ENCODE results near the gene PTPRE. TPM values are rescaled to one million over a fixed set of nuclear protein-coding genes. Genes with fewer than 3 reads are reported as not detected.

Gene PTPRE
- total RNA-seq, 1 donor from 2014 or later = 13.8 TPM

DNA sequence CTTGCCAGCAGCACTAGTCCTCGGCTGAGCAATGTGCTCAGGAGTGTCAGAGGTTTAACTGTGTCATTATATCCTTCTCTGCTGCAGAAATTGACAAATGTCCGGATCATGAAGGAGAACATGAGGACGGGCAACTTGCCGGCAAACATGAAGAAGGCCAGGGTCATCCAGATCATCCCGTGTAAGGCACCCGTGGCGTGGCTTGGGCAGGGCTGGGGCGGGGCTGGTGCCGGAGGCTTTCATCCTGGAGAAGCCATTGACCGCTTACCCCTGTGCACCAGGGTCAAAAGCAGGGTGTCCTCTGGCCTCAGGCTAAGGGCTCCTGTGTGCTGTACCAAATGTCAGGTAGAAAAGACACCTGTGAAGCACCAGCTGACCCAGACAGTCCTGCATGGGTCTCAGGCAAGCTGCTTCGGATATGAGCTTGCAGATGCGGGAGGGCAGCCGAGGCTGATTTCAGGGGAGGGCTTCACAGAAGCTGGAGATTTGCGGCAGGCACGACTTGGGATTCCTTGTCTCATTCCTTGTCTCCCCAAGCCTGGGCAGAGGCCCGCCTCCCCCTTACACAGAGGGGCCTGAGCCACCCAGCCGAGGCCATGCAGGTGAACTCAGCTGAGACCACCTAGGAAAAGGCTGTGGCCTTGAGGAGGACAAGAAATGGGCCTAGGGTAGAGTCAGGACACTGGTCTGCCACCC, 164.0 kb downstream of the PTPRE start:
- Histone ChIP-seq H3K27me3 (ENCODE audit: low read depth) (no peaks in the 10 kb centered on the region), H3K27ac (replicated peaks) (no peak overlapping the region), H3K36me3 (peaks cover 84% of the 10 kb centered on the region), H3K4me3 (no peak overlapping the region), H3K4me1 (peaks cover 8% of the 10 kb centered on the region), H3K9me3 (replicated peaks) (no peaks in the 10 kb centered on the region)
- intact Hi-C loops (cut with micrococcal nuclease) = no loop called here
- no peak for DNase-seq
- TF ChIP-seq, protein P1, sequence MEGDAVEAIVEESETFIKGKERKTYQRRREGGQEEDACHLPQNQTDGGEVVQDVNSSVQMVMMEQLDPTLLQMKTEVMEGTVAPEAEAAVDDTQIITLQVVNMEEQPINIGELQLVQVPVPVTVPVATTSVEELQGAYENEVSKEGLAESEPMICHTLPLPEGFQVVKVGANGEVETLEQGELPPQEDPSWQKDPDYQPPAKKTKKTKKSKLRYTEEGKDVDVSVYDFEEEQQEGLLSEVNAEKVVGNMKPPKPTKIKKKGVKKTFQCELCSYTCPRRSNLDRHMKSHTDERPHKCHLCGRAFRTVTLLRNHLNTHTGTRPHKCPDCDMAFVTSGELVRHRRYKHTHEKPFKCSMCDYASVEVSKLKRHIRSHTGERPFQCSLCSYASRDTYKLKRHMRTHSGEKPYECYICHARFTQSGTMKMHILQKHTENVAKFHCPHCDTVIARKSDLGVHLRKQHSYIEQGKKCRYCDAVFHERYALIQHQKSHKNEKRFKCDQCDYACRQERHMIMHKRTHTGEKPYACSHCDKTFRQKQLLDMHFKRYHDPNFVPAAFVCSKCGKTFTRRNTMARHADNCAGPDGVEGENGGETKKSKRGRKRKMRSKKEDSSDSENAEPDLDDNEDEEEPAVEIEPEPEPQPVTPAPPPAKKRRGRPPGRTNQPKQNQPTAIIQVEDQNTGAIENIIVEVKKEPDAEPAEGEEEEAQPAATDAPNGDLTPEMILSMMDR (IDR thresholded peaks at IDR 0.05; ENCODE audit: borderline replicate concordance) = no peak

DNA sequence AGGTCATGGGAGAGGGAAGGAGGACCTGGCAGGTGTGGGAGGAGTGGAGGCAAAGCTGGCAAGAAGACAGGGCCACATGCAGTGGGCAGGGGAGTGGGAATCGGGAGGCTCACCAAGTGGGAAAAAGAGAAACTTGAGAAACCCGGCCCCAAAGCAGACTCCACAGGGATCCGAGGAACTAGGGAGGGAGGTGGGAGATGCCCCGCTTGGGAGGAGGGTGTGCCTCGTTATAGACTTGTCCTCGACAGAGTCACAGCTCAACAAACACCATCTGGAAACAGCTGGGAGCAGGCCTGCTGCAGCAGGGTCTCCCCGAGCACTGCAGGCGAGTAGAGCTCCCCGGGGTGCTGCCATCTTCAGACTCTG, 164.5 kb downstream of the PTPRE start:
- no peak overlapping the region for H3K4me3 ChIP-seq
- H3K4me1 ChIP-seq = peaks cover 8% of the 10 kb centered on the region
- H3K27ac ChIP-seq (replicated peaks) = no peak overlapping the region
- H3K27me3 ChIP-seq (ENCODE audit: low read depth) = no peaks in the 10 kb centered on the region
- DNase-seq = no peak
- TF ChIP-seq, protein P1 (IDR thresholded peaks at IDR 0.05; ENCODE audit: borderline replicate concordance) = no peak
- no peaks in the 10 kb centered on the region for H3K9me3 ChIP-seq (replicated peaks)
- intact Hi-C loops (cut with micrococcal nuclease) = no loop called here
- peaks cover 84% of the 10 kb centered on the region for H3K36me3 ChIP-seq

DNA sequence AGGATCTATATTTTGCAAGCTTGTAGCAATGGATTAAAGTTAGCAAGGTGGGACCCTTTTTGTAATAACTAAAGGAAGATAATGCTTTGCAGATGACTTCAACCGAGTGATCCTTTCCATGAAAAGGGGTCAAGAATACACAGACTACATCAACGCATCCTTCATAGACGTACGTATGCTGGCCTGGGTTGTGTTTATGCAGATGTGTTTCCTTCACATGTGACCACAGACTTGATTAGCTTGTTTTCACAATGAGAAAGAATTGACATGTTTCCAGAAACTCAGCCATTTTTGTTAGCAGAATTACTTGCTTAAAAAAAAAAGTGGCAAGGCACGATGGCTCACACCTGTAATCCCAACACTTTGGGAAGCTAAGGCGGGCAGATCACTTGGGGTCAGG, 165.1 kb downstream of the PTPRE start:
- no peak for DNase-seq
- TF ChIP-seq, protein P1 (IDR thresholded peaks at IDR 0.05; ENCODE audit: borderline replicate concordance) = no peak
- Histone ChIP-seq H3K9me3 (replicated peaks) (no peaks in the 10 kb centered on the region), H3K4me1 (peaks cover 8% of the 10 kb centered on the region), H3K27me3 (ENCODE audit: low read depth) (no peaks in the 10 kb centered on the region), H3K4me3 (no peak overlapping the region), H3K27ac (replicated peaks) (no peak overlapping the region), H3K36me3 (peaks cover 88% of the 10 kb centered on the region)
- intact Hi-C loops (cut with micrococcal nuclease) = no loop called here

DNA sequence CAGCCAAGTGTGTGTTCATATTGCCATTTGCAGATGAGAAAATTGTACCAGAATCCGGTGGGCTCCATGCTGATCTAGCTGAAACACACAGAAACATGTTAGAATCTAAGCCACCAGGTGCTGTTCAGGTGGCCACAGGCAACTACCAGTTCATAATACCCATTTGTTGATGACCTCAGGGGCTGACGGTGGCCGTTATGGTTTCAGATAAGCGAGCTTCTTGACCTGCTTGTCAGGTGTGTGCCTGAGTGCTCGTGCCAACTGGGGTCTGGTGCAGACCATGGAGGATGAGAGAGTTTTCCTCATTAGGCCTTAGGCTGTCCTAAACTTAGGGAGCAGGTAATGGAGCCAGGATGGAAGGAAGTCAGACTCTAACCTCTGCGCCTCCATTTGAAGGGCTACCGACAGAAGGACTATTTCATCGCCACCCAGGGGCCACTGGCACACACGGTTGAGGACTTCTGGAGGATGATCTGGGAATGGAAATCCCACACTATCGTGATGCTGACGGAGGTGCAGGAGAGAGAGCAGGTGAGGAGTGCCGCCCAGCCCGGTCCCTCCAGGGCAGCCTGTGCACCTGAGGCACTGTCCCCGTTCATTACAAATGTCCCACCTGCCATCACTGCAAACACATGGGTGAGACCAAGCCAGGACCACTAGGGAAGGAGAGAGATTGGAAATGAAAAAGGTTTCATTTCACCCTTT, 166.2 kb downstream of the PTPRE start:
- H3K27me3 ChIP-seq (ENCODE audit: low read depth) = no peaks in the 10 kb centered on the region
- H3K27ac ChIP-seq (replicated peaks) = no peak overlapping the region
- H3K4me1 ChIP-seq = peaks cover 8% of the 10 kb centered on the region
- no peaks in the 10 kb centered on the region for H3K9me3 ChIP-seq (replicated peaks)
- peaks cover 89% of the 10 kb centered on the region for H3K36me3 ChIP-seq
- H3K4me3 ChIP-seq = no peak overlapping the region
- intact Hi-C loops (cut with micrococcal nuclease) = no loop called here
- no peak for DNase-seq
- TF ChIP-seq, protein P1 (IDR thresholded peaks at IDR 0.05; ENCODE audit: borderline replicate concordance) = no peak

DNA sequence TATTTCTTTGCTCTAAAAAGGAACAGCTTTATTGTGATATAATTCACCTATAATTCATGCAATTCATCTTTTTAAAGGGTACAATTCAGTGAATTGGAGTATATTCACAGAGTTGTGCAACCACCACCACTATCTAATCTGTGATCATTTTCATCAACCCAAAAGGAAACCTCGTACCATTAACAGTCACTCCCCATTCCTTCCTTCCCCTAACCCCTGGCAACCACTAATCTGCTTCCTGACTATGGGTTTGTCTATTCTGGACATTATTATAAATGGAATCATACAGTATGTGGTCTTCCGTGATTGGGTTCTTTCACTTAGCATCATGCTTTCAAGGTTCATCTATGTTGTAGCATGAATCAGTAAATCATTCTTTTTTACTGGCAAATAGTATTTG, 167.0 kb downstream of the PTPRE start:
- Histone ChIP-seq H3K9me3 (replicated peaks) (no peaks in the 10 kb centered on the region), H3K4me1 (peaks cover 6% of the 10 kb centered on the region), H3K4me3 (no peak overlapping the region), H3K27me3 (ENCODE audit: low read depth) (no peaks in the 10 kb centered on the region), H3K27ac (replicated peaks) (no peak overlapping the region), H3K36me3 (peaks cover 89% of the 10 kb centered on the region)
- TF ChIP-seq, protein P1 (IDR thresholded peaks at IDR 0.05; ENCODE audit: borderline replicate concordance) = no peak
- DNase-seq = no peak
- intact Hi-C loops (cut with micrococcal nuclease) = no loop called here
